ENCODE data around the gene NHSL1.
A peak's percentile ranks its signal among the peaks of the same experiment; 100 is the strongest.

The NHSL1 gene, protein sequence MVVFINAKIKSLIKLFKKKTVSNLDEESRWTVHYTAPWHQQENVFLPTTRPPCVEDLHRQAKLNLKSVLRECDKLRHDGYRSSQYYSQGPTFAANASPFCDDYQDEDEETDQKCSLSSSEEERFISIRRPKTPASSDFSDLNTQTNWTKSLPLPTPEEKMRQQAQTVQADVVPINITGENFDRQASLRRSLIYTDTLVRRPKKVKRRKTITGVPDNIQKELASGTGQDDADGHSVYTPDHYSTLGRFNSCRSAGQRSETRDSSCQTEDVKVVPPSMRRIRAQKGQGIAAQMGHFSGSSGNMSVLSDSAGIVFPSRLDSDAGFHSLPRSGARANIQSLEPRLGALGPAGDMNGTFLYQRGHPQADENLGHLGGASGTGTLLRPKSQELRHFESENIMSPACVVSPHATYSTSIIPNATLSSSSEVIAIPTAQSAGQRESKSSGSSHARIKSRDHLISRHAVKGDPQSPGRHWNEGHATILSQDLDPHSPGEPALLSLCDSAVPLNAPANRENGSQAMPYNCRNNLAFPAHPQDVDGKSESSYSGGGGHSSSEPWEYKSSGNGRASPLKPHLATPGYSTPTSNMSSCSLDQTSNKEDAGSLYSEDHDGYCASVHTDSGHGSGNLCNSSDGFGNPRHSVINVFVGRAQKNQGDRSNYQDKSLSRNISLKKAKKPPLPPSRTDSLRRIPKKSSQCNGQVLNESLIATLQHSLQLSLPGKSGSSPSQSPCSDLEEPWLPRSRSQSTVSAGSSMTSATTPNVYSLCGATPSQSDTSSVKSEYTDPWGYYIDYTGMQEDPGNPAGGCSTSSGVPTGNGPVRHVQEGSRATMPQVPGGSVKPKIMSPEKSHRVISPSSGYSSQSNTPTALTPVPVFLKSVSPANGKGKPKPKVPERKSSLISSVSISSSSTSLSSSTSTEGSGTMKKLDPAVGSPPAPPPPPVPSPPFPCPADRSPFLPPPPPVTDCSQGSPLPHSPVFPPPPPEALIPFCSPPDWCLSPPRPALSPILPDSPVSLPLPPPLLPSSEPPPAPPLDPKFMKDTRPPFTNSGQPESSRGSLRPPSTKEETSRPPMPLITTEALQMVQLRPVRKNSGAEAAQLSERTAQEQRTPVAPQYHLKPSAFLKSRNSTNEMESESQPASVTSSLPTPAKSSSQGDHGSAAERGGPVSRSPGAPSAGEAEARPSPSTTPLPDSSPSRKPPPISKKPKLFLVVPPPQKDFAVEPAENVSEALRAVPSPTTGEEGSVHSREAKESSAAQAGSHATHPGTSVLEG (N-terminal part only)

DNA sequence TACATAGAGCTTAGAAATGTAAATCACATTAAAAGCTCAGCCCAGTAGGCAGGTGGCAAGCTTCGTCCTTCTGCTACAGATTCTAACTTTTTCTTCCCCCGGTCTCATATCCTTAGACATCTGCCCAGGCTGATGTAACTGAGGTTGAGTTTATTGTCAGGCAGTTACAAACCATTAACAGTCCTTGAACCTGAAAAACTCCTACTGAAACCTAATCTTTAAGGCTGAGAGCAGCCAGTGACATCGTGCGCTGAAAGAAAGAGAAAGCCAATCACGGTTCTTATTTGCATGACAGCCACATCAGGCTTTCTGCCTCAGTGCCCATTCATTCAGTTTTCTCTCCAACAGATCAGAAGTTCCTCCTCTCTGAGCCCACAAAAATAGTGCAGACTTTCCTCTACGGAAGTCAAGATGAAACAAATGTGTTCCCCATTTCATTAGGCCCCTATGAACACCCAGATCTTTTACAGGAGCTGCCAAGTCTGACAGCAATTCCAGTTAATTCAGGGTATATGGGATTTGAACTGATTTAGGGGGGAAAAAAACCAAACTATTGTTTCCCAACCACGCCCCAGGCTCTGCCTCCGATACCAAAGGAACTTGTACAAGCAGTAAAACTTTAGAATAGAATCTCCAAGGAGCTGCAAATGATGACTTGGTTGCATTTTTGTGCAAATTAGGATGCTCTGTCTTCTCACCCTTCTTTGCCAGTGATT lies at the start of gene NHSL1:
Gene NHSL1, minus strand, starts transcription at position 192 of the 716 bp plus-strand sequence. CDS start 204 bp downstream, outside the sequence.
- DNase-seq (ENCODE audit: low spot score), result no peak

- no peak for DNase-seq (ENCODE audit: low spot score)
Measured at GRCh38 chr6:138546733-138547185, 47.5 kb upstream of the NHSL1 start.

DNA sequence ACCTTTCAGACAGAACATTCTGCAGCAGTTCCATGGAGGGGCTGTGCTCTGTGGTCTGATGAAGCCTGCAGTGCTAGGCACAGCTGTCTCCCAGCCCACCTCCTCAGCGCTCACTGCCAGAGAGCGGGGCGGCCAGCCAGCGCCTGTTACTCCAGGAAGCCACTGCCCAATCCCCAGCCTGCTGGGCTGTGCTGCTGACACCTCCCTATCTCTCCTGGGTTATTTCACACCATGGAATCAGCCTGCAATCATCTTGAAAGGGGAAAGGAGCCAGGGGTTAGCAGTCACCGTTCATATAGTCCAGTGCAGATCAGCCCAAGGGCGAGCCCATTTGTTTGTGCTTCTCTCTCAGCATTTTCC lies 46.3 kb upstream of the NHSL1 start:
- no peak for DNase-seq (ENCODE audit: low spot score)

DNA sequence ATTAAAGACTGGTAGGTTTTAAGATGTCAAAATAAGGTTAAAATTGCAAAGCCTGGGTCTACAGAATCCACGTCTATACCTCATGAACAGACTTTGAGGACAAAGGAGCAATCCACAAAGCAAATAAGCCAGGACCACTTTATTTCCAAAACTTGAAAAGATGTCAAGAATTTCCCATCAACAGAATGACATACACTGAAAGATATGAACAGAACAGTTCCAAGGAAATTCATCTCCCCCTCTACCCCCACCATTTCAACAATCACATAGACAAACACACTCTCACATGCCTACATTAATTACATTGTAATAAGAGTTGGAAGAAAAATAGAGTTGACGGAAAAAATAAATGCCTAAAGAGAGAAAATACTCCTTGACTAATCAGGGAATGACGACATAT lies 45.2 kb upstream of the NHSL1 start:
- no peak for DNase-seq (ENCODE audit: low spot score)

DNA sequence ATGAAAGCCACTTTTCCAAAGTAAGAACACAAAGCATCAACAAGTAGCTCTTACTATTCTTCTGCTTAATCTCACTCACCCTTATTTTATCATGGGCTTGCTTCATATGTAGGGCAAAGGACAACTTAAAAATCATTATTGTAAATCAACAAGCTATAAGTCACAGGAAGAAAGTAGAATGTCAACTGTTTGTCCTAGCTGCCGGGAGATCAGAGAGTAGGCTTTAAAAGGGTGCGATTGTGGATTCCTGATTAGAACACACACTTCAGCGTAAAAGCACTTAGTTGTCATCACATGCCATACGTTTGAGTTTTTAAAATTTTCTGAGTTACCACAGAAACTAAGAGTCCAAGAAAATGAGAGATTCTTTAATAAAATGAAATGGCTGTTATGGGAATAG lies 44.4 kb upstream of the NHSL1 start:
- no peak for DNase-seq (ENCODE audit: low spot score)

DNA sequence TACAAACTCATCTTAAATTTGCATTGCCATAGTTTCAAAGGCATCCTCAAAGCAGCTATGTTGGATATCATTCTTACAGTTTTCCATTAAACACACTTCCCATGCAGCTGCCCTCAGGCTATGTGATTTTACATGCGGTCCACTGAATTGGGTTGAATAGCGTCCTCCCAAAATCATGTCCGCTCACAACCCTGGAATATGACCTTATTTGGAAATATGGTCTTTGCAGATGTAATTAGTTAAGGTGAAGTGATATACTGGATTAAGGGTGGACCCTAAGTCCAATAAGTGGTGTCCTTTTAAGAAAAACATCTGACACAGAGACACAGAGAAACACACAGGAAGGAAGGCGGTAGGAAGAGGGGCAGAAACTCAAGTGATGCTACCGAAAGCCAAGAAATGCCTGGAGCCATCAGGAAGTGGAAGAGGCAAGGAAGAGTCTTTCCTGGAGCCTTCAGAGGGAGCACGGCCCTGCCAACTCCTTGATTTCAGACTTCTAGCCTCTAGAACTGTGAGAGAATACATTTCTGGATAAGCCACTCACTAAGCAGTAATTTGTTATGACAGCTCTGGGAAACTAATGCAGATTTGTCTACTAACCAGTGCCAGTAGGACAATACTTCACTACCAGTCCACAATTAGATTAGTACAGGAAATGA lies 42.7 kb upstream of the NHSL1 start:
- DNase-seq (ENCODE audit: low spot score), result no peak

DNA sequence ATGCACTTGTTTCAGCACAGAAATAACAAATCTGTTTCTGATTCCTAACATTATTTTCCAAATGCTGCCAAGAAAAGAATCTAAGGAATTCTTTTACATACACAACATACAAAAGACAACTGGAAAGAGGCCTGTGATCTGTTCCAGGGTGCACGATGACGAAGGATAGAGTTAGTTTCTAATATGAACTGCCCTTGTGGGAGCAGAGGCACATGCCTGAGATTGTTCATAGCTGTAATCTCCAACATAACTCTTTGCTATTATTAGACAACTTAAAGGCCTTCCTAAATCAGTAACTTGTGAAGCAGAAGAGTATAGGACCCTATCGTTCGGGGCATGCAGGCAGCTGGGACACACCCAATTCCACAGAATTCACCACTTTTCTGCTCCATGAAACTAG lies 41.2 kb upstream of the NHSL1 start:
- no peak for DNase-seq (ENCODE audit: low spot score)

- no peak for DNase-seq (ENCODE audit: low spot score)
Measured at GRCh38 chr6:138539876-138540275, 40.6 kb upstream of the NHSL1 start.

GRCh38 chr6:138538390-138539031 lies 39.2 kb upstream of the NHSL1 start:
- DNase-seq (ENCODE audit: low spot score), result peak; percentile 36

DNA sequence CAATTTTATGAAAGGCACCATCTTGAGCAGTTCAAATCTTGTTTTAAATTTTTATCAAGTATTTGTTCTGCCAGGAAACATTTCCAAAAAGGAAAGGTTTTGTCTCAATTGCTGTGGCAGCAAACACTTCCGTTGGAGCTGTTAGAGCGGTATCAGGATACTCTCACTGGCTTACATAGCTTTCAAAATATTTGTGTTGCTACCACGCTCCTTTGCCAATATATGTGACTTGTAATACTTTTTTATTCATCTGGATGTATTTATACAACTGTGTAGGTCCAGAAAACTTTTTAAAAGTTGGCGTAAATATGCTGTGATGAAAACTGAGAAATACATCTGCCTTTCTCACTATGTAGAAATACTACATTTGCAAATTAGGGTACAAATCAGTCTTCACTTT lies 37.8 kb upstream of the NHSL1 start:
- no peak for DNase-seq (ENCODE audit: low spot score)

DNA sequence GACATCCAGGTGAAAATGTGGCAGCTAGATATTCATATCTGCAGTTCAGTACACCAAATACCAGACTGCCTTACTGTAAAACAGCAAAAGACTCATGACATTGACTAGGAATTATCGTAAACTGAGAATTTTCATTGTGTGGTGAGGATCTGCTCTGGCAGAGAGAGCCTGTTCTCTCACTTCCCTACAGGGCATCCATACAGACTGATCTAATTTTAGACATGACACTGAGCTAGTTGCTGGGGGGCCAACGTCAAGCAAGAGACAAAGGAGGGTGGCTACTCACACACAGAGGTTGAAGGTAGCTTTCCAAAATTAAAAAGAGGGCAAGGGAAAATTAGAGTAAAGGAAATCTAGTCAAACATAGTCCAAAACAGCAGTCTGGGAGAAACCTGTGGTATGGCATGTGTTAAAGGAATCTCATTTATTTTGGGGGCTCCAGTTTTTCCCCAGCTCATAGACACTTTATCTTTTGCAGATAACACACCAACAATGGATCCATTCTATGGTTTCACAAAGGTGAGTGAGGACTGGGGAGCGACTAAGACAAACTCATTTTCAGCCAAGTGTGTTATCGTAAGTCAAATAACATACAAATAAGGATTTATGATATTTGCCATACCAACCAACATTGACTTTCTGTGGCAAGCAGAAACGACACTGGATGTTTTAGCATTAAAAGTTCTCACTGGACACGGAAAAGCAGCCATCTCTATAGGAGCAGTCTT lies 36.6 kb upstream of the NHSL1 start:
- no peak for DNase-seq (ENCODE audit: low spot score)

DNA sequence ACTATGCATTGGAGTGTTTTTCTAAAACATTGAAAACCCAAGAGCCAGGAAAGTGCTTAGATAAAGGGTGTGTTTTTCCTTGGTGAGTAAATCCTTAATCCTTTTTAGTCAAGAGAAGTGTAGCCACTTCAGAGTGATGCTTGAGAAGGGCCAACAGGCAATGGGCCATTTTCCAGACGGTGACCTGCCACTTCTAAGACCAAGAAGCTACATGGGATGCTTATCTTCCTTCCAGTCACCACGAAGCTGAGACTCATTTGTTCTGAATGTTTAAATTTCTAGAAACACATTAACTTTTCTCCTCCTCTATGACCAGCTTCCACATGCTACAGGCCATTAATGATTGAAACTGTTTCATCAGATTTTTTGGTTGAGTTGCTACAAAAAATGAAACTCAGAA lies 34.4 kb upstream of the NHSL1 start:
- no peak for DNase-seq (ENCODE audit: low spot score)

DNA sequence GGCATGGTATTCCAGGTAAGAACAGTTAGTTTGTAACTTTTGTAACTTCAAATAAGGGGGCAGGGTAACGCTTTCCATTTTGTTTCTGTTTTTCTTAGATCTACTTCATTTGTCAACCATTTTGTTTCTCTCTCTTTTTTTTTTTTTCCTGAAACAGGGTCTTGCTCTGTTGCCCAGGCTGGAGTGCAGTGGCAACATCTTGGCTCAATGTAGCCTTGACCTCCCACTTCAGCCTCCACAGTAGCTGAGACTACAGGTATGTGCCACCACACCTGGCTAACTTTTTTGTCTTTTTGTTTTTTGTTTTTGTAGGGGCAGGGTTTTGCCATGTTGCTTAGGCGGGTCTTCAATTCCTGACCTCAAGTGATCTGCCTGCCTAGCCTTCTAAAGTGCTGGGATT lies 32.1 kb upstream of the NHSL1 start:
- no peak for DNase-seq (ENCODE audit: low spot score)

- DNase-seq (ENCODE audit: low spot score), result no peak
Measured at GRCh38 chr6:138529478-138529877, 30.2 kb upstream of the NHSL1 start.

DNA sequence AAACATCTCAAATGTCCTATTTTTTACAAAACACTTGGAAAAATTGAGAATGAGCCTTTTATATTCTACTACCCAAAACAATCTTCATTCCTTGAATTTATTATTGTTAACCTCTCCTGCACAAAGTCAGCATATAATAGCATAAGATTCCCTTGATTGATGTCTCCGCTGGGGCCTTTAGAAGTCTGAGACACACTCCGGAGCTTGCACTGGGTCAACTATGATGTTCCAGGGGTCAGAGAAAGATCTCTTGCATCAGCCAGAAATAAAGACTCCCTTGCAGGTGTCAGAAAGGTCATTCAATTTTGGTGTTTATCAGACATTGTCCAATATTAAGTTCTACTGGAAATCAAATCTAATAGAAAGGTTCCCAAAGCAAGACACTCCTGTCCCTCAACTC lies 29.7 kb upstream of the NHSL1 start:
- DNase-seq (ENCODE audit: low spot score), result no peak

GRCh38 chr6:138528137-138528536 lies 28.8 kb upstream of the NHSL1 start:
- DNase-seq (ENCODE audit: low spot score), result no peak

GRCh38 chr6:138527411-138528088 lies 28.3 kb upstream of the NHSL1 start:
- DNase-seq (ENCODE audit: low spot score), result no peak

GRCh38 chr6:138526822-138527235 lies 27.5 kb upstream of the NHSL1 start:
- no peak for DNase-seq (ENCODE audit: low spot score)

DNA sequence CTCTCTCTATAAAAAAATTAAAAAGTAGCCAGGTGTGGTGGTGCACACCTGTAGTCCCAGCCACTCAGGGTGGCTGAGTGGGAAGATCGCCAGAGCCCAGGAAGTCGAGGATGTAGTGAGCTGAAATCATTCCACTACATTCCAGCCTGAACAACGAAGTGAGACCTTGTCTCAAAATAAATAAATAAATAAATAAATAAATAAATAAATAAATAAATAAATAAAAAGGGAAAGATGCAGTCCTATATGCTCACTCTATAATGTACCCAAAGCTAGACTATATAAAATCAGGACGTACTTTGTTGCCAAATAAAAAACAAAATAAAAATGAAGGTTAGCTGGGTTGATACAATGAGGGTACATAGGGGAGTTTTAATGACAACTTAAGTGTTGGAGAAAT lies 26.1 kb upstream of the NHSL1 start:
- no peak for DNase-seq (ENCODE audit: low spot score)

Data from cerebellar cortex (tissue), 1 donor.